ENCODE results near the gene MAGED2. TPM values are rescaled to one million over a fixed set of nuclear protein-coding genes. Genes with fewer than 3 reads are reported as not detected.

Gene MAGED2
- total and polyA plus RNA-seq, 9 of the 15 experiments (the other 6 are each of a cell fraction or from before 2014, with no cell fraction given): 19.7 to 49.1 (median 23.1) TPM

DNA sequence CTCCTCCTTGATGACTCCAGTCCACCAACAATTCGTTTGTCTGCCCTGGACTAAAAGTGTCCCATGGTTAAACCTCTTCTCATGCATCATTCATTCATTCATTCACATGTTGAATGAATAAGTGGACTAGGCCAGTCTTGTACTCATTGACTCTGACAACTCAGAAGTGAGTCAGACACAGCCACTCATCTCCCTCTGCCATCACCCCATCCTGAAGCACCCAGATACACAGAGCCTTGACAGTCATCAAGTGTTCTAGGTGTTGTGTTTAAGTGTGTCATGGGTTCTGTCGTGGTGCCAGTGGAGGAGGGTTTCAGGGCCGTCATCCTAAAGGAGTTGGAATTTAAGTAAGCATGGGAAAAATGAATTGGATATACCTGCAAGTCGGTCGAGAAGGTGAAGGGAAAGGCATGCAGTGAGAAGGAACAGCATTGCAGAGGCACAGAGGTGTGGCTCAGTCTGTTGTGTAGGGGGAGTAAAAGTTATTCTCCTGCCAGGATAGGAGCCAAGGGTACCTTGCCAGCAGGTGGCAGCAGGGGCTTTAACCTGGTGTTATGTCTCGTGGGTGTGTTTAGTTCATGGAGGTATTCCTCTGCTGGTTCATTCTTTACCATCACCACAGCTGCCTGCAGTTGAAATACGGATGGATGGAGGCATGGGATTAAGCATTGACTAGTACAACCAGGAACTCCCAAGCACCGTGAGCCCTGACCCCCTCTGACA, 18.3 kb downstream of the MAGED2 start:
- WGBS (ENCODE audit: insufficient coverage, low coverage, missing lambda C conversion rate): 3% methylated on average over 8 of the region's 8 CpGs
- H4K20me1 ChIP-seq (replicated peaks; ENCODE audit: control insufficient read depth, insufficient read depth, low read length): no peaks in the 10 kb centered on the region; the same call in 1 of the 2 replicates
- ChIA-PET POLR2A (no interaction called here), CTCF (ENCODE audit: low intra/inter-chr PET ratio) (no interaction called here)
- no peaks in the 10 kb centered on the region for H3K36me3 ChIP-seq (ENCODE audit: control insufficient read depth, insufficient read depth, low read length)
- H3K9me1 ChIP-seq (ENCODE audit: control insufficient read depth, insufficient read depth, low read length): no peaks in the 10 kb centered on the region
- FAIRE-seq (no peak), DNase-seq (ENCODE audit: extremely low read depth in 1 of 4, low spot score in 3 of 4) (no peak), ATAC-seq (no peak)
- TF ChIP-seq, protein P1, sequence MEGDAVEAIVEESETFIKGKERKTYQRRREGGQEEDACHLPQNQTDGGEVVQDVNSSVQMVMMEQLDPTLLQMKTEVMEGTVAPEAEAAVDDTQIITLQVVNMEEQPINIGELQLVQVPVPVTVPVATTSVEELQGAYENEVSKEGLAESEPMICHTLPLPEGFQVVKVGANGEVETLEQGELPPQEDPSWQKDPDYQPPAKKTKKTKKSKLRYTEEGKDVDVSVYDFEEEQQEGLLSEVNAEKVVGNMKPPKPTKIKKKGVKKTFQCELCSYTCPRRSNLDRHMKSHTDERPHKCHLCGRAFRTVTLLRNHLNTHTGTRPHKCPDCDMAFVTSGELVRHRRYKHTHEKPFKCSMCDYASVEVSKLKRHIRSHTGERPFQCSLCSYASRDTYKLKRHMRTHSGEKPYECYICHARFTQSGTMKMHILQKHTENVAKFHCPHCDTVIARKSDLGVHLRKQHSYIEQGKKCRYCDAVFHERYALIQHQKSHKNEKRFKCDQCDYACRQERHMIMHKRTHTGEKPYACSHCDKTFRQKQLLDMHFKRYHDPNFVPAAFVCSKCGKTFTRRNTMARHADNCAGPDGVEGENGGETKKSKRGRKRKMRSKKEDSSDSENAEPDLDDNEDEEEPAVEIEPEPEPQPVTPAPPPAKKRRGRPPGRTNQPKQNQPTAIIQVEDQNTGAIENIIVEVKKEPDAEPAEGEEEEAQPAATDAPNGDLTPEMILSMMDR (IDR thresholded peaks at IDR 0.05 in 2 of 3, conservative IDR thresholded peaks at IDR 0.05 in 1 of 3; ENCODE audit: insufficient read depth in 2 of 3, low read depth in 1 of 3, low read length in 3 of 3): 0 out of 6 replicates have a peak, but pooled peaks of 1 of the 3 experiments have one; percentile 10
- no peak for TF ChIP-seq E2F3 (CRISPR knock-in tag; IDR thresholded peaks at IDR 0.05)
- no peaks in the 10 kb centered on the region for H3K79me2 ChIP-seq (ENCODE audit: control insufficient read depth, insufficient read depth, low read length)
- intact Hi-C loops (cut with micrococcal nuclease) (no loop called here), in situ Hi-C loops (cut with MboI) (no loop called here)
- H3K9me3 ChIP-seq (replicated peaks; ENCODE audit: control insufficient read depth, insufficient read depth, low read depth, low read length): no peaks in the 10 kb centered on the region
- no peaks in the 10 kb centered on the region for H3K4me1 ChIP-seq (replicated peaks in 1 of 2; ENCODE audit: control insufficient read depth in 2 of 2, insufficient read depth in 2 of 2, low read length in 2 of 2)
- no peak overlapping the region for H3K4me2 ChIP-seq (ENCODE audit: insufficient read depth, low read length)
- no peak overlapping the region for H2AFZ ChIP-seq (ENCODE audit: low read depth, low read length)
- no peak overlapping the region for H3K4me3 ChIP-seq
- BruUV-seq (replicated peaks): no TSS peak
- peaks cover 0 to 22% of the 10 kb centered on the region in 2 experiments; a peak in 2 of 5 replicates for H3K27me3 ChIP-seq (ENCODE audit: control insufficient read depth in 2 of 2, insufficient read depth in 2 of 2, low read length in 2 of 2)
- no peak overlapping the region for H3K9ac ChIP-seq (ENCODE audit: insufficient read depth in 1 of 2, low read depth in 2 of 2, low read length in 2 of 2)
- no peak overlapping the region for H3K27ac ChIP-seq (ENCODE audit: extremely low read depth, low read depth, low read length)

DNA sequence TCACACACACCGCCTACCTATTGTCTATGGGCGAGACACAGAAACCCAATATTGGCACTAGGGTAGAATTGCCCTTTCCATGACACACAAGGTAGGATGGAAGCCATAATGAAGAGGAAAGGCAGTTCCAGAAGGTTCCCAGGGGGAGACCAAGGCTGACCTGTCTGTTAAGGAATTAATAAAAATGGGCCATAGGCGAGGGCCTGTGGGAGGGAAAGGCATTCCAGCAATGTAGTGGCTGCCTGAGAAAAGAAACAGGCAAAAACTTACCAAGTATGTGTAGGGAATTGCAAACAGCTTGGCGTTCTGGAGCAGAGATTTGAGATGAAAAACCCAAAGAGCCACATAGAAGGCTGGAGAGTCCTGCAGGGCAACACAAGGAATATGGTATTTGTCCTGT, 19.1 kb downstream of the MAGED2 start:
- in situ Hi-C loops (cut with MboI): no loop called here
- Histone ChIP-seq H3K36me3 (ENCODE audit: control insufficient read depth, insufficient read depth, low read length) (no peaks in the 10 kb centered on the region), H3K9me1 (ENCODE audit: control insufficient read depth, insufficient read depth, low read length) (no peaks in the 10 kb centered on the region), H3K27me3 (ENCODE audit: control insufficient read depth in 2 of 2, insufficient read depth in 2 of 2, low read length in 2 of 2) (peaks cover 0 to 15% of the 10 kb centered on the region in 2 experiments; a peak in 2 of 5 replicates), H3K4me1 (replicated peaks in 1 of 2; ENCODE audit: control insufficient read depth in 2 of 2, insufficient read depth in 2 of 2, low read length in 2 of 2) (no peaks in the 10 kb centered on the region), H3K9ac (ENCODE audit: insufficient read depth in 1 of 2, low read depth in 2 of 2, low read length in 2 of 2) (no peak overlapping the region), H3K79me2 (ENCODE audit: control insufficient read depth, insufficient read depth, low read length) (no peaks in the 10 kb centered on the region), H3K4me3 (no peak overlapping the region), H3K4me2 (ENCODE audit: insufficient read depth, low read length) (no peak overlapping the region), H3K9me3 (replicated peaks; ENCODE audit: control insufficient read depth, insufficient read depth, low read depth, low read length) (no peaks in the 10 kb centered on the region), H2AFZ (ENCODE audit: low read depth, low read length) (no peak overlapping the region), H3K27ac (ENCODE audit: extremely low read depth, low read depth, low read length) (no peak overlapping the region), H4K20me1 (replicated peaks; ENCODE audit: control insufficient read depth, insufficient read depth, low read length) (no peaks in the 10 kb centered on the region)
- CTCF ChIA-PET (ENCODE audit: low intra/inter-chr PET ratio): no interaction called here
- POLR2A ChIA-PET: no interaction called here
- FAIRE-seq (no peak), DNase-seq (ENCODE audit: extremely low read depth in 1 of 4, low spot score in 3 of 4) (no peak), ATAC-seq (no peak)
- no TSS peak for BruUV-seq (replicated peaks)
- intact Hi-C loops (cut with micrococcal nuclease): no loop called here
- 7% methylated on average over 3 of the region's 4 CpGs for WGBS (ENCODE audit: insufficient coverage, low coverage, missing lambda C conversion rate)
- TF ChIP-seq, protein P2, sequence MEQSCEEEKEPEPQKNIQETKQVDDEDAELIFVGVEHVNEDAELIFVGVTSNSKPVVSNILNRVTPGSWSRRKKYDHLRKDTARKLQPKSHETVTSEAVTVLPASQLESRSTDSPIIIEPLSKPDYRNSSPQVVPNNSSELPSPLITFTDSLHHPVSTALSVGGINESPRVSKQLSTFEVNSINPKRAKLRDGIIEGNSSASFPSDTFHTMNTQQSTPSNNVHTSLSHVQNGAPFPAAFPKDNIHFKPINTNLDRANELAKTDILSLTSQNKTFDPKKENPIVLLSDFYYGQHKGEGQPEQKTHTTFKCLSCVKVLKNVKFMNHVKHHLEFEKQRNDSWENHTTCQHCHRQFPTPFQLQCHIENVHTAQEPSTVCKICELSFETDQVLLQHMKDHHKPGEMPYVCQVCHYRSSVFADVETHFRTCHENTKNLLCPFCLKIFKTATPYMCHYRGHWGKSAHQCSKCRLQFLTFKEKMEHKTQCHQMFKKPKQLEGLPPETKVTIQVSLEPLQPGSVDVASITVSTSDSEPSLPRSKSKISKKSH (CRISPR knock-in tag; IDR thresholded peaks at IDR 0.05): no peak
- TF ChIP-seq KDM1A (IDR thresholded peaks at IDR 0.05): no peak
- TF ChIP-seq CBX5 (IDR thresholded peaks at IDR 0.05; ENCODE audit: borderline replicate concordance, low read depth): no peak
- no peak for TF ChIP-seq U2AF1 (optimal IDR thresholded peaks at IDR 0.05; ENCODE audit: low read depth, low read length)
- TF ChIP-seq, protein P3, sequence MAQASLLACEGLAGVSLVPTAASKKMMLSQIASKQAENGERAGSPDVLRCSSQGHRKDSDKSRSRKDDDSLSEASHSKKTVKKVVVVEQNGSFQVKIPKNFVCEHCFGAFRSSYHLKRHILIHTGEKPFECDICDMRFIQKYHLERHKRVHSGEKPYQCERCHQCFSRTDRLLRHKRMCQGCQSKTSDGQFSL (CRISPR knock-in tag; IDR thresholded peaks at IDR 0.05): no peak
- TF ChIP-seq, protein P3 (tag; IDR thresholded peaks at IDR 0.05): no peak
- TF ChIP-seq TAF9B (IDR thresholded peaks at IDR 0.05; ENCODE audit: partially characterized antibody): no peak
- TF ChIP-seq CTBP1 (IDR thresholded peaks at IDR 0.05; ENCODE audit: borderline replicate concordance): no peak
- no peak for TF ChIP-seq HMGN3 (IDR thresholded peaks at IDR 0.05; ENCODE audit: borderline replicate concordance, extremely low read depth, insufficient read length, low read depth, low read length)

All from K562 (cell line).